H9 (cell line): ENCODE results near the gene BMPR1A. TPM values are rescaled to one million over a fixed set of nuclear protein-coding genes. Genes with fewer than 3 reads are reported as not detected.

Source experiments
- DNase-seq: peaks from one replicate; pipeline ENCODE4 v3.0.0-alpha.2; 2017
- H2AFZ ChIP-seq: one replicate; pipeline ENCODE4 v1.6.1; 2013; ENCODE audit warnings: mild to moderate bottlenecking, low read length, control low read depth, moderate library complexity
- H2AK5ac ChIP-seq: 2 replicates; pipeline ENCODE4 v1.6.1; 2013; ENCODE audit warnings: low read length, control low read depth, mixed read lengths; ENCODE audit not compliant: insufficient read length
- H2BK120ac ChIP-seq: one replicate; pipeline ENCODE4 v1.6.1; 2013; ENCODE audit warnings: low read depth, mild to moderate bottlenecking, low read length, control low read depth, inconsistent platforms; ENCODE audit not compliant: poor library complexity, severe bottlenecking
- H2BK12ac ChIP-seq: 2 replicates; pipeline ENCODE4 v1.6.1; 2013; ENCODE audit warnings: low read length, control low read depth, mixed read lengths, low read depth; ENCODE audit not compliant: insufficient read length
- H2BK15ac ChIP-seq: 2 replicates; pipeline ENCODE4 v1.6.1; 2013; ENCODE audit warnings: low read depth, low read length, control low read depth
- H2BK20ac ChIP-seq: one replicate; pipeline ENCODE4 v1.6.1; 2013; ENCODE audit warnings: low read depth, mild to moderate bottlenecking, low read length, control low read depth, inconsistent platforms; ENCODE audit not compliant: poor library complexity, severe bottlenecking
- H2BK5ac ChIP-seq: 2 replicates; pipeline ENCODE4 v1.6.1; 2013; ENCODE audit warnings: low read length, control low read depth, mixed read lengths; ENCODE audit not compliant: insufficient read length
- H3K14ac ChIP-seq: 2 replicates; pipeline ENCODE4 v1.6.1; 2013; ENCODE audit warnings: low read length, control low read depth; ENCODE audit not compliant: insufficient read depth
- H3K18ac ChIP-seq: 2 replicates; pipeline ENCODE4 v1.6.1; 2013; ENCODE audit warnings: low read depth, mild to moderate bottlenecking, mixed read lengths, low read length, control low read depth; ENCODE audit not compliant: insufficient read length
- H3K23ac ChIP-seq: 2 replicates; pipeline ENCODE4 v1.6.1; 2013; ENCODE audit warnings: low read length, control low read depth, mixed read lengths, low read depth; ENCODE audit not compliant: insufficient read length
- H3K23me2 ChIP-seq: 2 replicates; pipeline ENCODE4 v1.6.1; 2013; ENCODE audit warnings: low read depth, mild to moderate bottlenecking, mixed read lengths, low read length, control low read depth; ENCODE audit not compliant: insufficient read length, poor library complexity, severe bottlenecking
- H3K27ac ChIP-seq: 2 replicates; pipeline ENCODE4 v1.5.1; 2013; ENCODE audit warnings: low read length, control low read depth, mixed read lengths, low read depth; ENCODE audit not compliant: insufficient read length
- H3K27me3 ChIP-seq: 2 replicates; pipeline ENCODE4 v1.6.1; 2013; ENCODE audit warnings: low read length, control low read depth, inconsistent platforms; ENCODE audit not compliant: insufficient read depth
- H3K4ac ChIP-seq: 2 replicates; pipeline ENCODE4 v1.6.1; 2013; ENCODE audit warnings: low read depth, mild to moderate bottlenecking, control low read depth, inconsistent platforms, low read length, moderate library complexity
- H3K4me1 ChIP-seq: 2 replicates; pipeline ENCODE4 v1.6.1; 2013; ENCODE audit warnings: low read length, control low read depth, inconsistent platforms; ENCODE audit not compliant: insufficient read depth
- H3K4me2 ChIP-seq: 2 replicates; pipeline ENCODE4 v1.6.1; 2013; ENCODE audit warnings: low read length, control low read depth, mixed read lengths; ENCODE audit not compliant: insufficient read length, insufficient read depth
- H3K56ac ChIP-seq: 2 replicates; pipeline ENCODE4 v1.6.1; 2013; ENCODE audit warnings: low read depth, mild to moderate bottlenecking, mixed read lengths, low read length, control low read depth; ENCODE audit not compliant: insufficient read length
- H3K79me1 ChIP-seq: 2 replicates; pipeline ENCODE4 v1.6.1; 2013; ENCODE audit warnings: low read depth, mild to moderate bottlenecking, moderate library complexity, low read length, control low read depth, inconsistent platforms; ENCODE audit not compliant: insufficient read depth, poor library complexity, severe bottlenecking
- H3K79me2 ChIP-seq: 2 replicates; pipeline ENCODE4 v1.6.1; 2013; ENCODE audit warnings: low read length, control low read depth, inconsistent platforms; ENCODE audit not compliant: insufficient read depth
- H3K9ac ChIP-seq: 2 replicates; pipeline ENCODE4 v1.6.1; 2013; ENCODE audit warnings: low read length, control low read depth, mixed read lengths; ENCODE audit not compliant: insufficient read length; ENCODE audit errors: extremely low read depth
- H3K9me3 ChIP-seq: one replicate; pipeline ENCODE4 v1.6.1; 2013; ENCODE audit warnings: low read depth, low read length, inconsistent platforms; ENCODE audit not compliant: control insufficient read depth
- H3T11ph ChIP-seq: one replicate; pipeline ENCODE4 v1.6.1; 2013; ENCODE audit warnings: mild to moderate bottlenecking, low read length, control low read depth, inconsistent platforms
- H4K20me1 ChIP-seq: one replicate; pipeline ENCODE4 v1.6.1; 2013; ENCODE audit not compliant: control insufficient read depth, insufficient read length, insufficient read depth
- H4K5ac ChIP-seq: 2 replicates; pipeline ENCODE4 v1.6.1; 2013; ENCODE audit warnings: low read depth, mild to moderate bottlenecking, mixed read lengths, low read length, control low read depth; ENCODE audit not compliant: insufficient read length
- H4K8ac ChIP-seq: replicated peaks from 2 replicates; pipeline ENCODE4 v1.6.1; 2013; ENCODE audit warnings: low read length, control low read depth, mixed read lengths, low read depth; ENCODE audit not compliant: insufficient read length
- H4K91ac ChIP-seq: 2 replicates; pipeline ENCODE4 v1.6.1; 2013; ENCODE audit warnings: low read depth, mild to moderate bottlenecking, moderate library complexity, mixed read lengths, low read length, control low read depth; ENCODE audit not compliant: insufficient read length
- H3K27ac Mint-ChIP-seq, 3 experiments: 2 replicates in 2 of 3; 3 replicates in 1 of 3; pipeline ENCODE4 v1.8.0; 2020 to 2021; ENCODE audit warnings: mixed read lengths in 3 of 3, mild to moderate bottlenecking in 1 of 3, moderate library complexity in 1 of 3
- H3K27me3 Mint-ChIP-seq: 2 replicates; pipeline ENCODE4 v1.8.0; 2021; ENCODE audit warnings: low read depth, mild to moderate bottlenecking, moderate library complexity, mixed read lengths
- H3K36me3 Mint-ChIP-seq, 3 experiments: 2 replicates in 2 of 3; 3 replicates in 1 of 3; pipeline ENCODE4 v1.8.0; 2020 to 2021; ENCODE audit warnings: low read depth in 3 of 3, mixed read lengths in 3 of 3; ENCODE audit not compliant: insufficient read depth in 1 of 3
- H3K4me1 Mint-ChIP-seq, 2 experiments: 2 replicates each; pipeline ENCODE4 v1.8.0; 2020; ENCODE audit warnings: mixed read lengths in 2 of 2
- H3K4me3 Mint-ChIP-seq, 2 experiments: 2 replicates in 1 of 2; 3 replicates in 1 of 2; pipeline ENCODE4 v1.8.0; 2020 to 2021; ENCODE audit warnings: mild to moderate bottlenecking in 2 of 2, mixed read lengths in 2 of 2, moderate library complexity in 1 of 2
- H3K9me3 Mint-ChIP-seq, 2 experiments: 2 replicates in 1 of 2; 3 replicates in 1 of 2; pipeline ENCODE4 v1.8.0; 2020; ENCODE audit warnings: mild to moderate bottlenecking in 2 of 2, mixed read lengths in 2 of 2, moderate library complexity in 1 of 2
- CTCF ChIP-seq: fragments of 200-600 bp; sonication (generic); conservative IDR thresholded peaks from 3 replicates; pipeline ENCODE4 v1.8.0; 2021; ENCODE audit warnings: antibody characterized with exemption, mild to moderate bottlenecking
- WGBS: extraction: QIAGEN DNeasy Blood & Tissue Kit; methylation state at CpG from one replicate; pipeline ENCODE4 v1.1.7; 2013; ENCODE audit warnings: missing lambda C conversion rate, low lambda C conversion rate, mixed read lengths; ENCODE audit not compliant: insufficient read length; ENCODE audit errors: extremely low coverage; 5-methylcytosine and 5-hydroxymethylcytosine counted together
- total RNA-seq: library from RNA; stranded (reverse); gene quantifications from 2 replicates; pipeline ENCODE4 v1.2.1, GENCODE V29; 2021

BMPR1A gene
- total RNA-seq, 1 experiment from 2014 or later, result 138 TPM

DNA sequence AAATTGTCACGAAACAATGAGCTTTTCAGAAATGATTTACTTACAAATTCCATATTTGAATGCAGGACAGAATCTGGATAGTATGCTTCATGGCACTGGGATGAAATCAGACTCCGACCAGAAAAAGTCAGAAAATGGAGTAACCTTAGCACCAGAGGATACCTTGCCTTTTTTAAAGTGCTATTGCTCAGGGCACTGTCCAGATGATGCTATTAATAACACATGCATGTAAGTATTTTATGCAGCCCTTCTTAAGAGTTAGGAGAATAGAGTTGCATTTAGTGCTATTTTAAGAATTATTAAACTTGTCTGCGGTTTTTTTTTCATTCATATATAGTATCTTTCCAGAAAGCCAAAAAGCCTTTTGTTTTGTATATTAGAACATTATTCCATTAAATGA lies 133.6 kb downstream of the BMPR1A start:
- Histone ChIP-seq H3K23ac (no peak overlapping the region), H2BK120ac (no peak overlapping the region), H2BK20ac (no peak overlapping the region), H2AK5ac (no peak overlapping the region), H3T11ph (no peak overlapping the region), H3K18ac (no peak overlapping the region), H3K9me3 (no peaks in the 10 kb centered on the region), H3K14ac (no peak overlapping the region), H3K27me3 (no peaks in the 10 kb centered on the region), H4K91ac (no peak overlapping the region), H3K9ac (no peak overlapping the region), H3K4me1 (no peaks in the 10 kb centered on the region), H3K56ac (no peak overlapping the region), H4K5ac (no peak overlapping the region), H4K8ac (no peak overlapping the region), H2BK15ac (no peak overlapping the region), H2BK5ac (no peak overlapping the region), H2AFZ (no peak overlapping the region), H3K23me2 (no peaks in the 10 kb centered on the region), H2BK12ac (no peak overlapping the region), H3K27ac (no peak overlapping the region), H4K20me1 (no peaks in the 10 kb centered on the region), H3K79me1 (peaks cover 7% of the 10 kb centered on the region), H3K4me2 (no peak overlapping the region), H3K79me2 (peaks cover 7% of the 10 kb centered on the region; the same call in 1 of the 2 replicates), H3K4ac (no peak overlapping the region)
- WGBS, result no CpG with 5 or more reads among the region's 3 CpGs
- Mint-ChIP-seq H3K36me3 (peaks cover 21 to 52% (median 47%) of the 10 kb centered on the region in 3 experiments), H3K9me3 (no peaks in the 10 kb centered on the region), H3K4me3 (no peak overlapping the region), H3K27me3 (no peaks in the 10 kb centered on the region), H3K27ac (no peak overlapping the region), H3K4me1 (peaks cover 7 to 15% of the 10 kb centered on the region in 2 experiments)
- TF ChIP-seq CTCF, result no peak
- no peak for DNase-seq
